Measurements from ENCODE around the gene TBC1D14. TPM values are rescaled to one million over a fixed set of nuclear protein-coding genes. Genes with fewer than 3 reads are reported as not detected.
"Not testable (repeated sequence)": the region's sequence is repeated elsewhere in the genome, so short reads cannot be mapped to it uniquely, and the experiment has no call there.

The TBC1D14 gene
- total RNA-seq, 2 donors from 2014 or later: 43.2 to 46.6 TPM

- no peak overlapping the region for H3K4me3 ChIP-seq
- H3K27me3 ChIP-seq: no peaks in the 10 kb centered on the region
- H3K27ac ChIP-seq: no peak overlapping the region
- no peaks in the 10 kb centered on the region for H3K9me3 ChIP-seq
- H3K36me3 ChIP-seq: no peaks in the 10 kb centered on the region
- DNase-seq: no peak
- intact Hi-C loops (cut with DNase I): no loop called here
- TF ChIP-seq CTCF (IDR thresholded peaks at IDR 0.05): no peak
- H3K4me1 ChIP-seq: no peaks in the 10 kb centered on the region
- no peak overlapping the region for H3K9ac ChIP-seq (ENCODE audit: low read depth in 2 of 2, low read length in 2 of 2)
These were observed 168.4 kb downstream of the TBC1D14 start for GRCh38 chr4:7078025-7078424.

GRCh38 chr4:7079483-7079882 is 169.9 kb downstream of the TBC1D14 start:
- DNase-seq; intact Hi-C loops (cut with DNase I); H3K36me3 ChIP-seq; H3K9me3 ChIP-seq; H3K4me1 ChIP-seq; H3K4me3 ChIP-seq; H3K27me3 ChIP-seq; H3K9ac ChIP-seq (ENCODE audit: low read depth in 2 of 2, low read length in 2 of 2); H3K27ac ChIP-seq: not testable (repeated sequence)

GRCh38 chr4:7079909-7080308 is 170.3 kb downstream of the TBC1D14 start:
- H3K4me1 ChIP-seq; H3K27me3 ChIP-seq; DNase-seq; intact Hi-C loops (cut with DNase I); H3K4me3 ChIP-seq; H3K9ac ChIP-seq (ENCODE audit: low read depth in 2 of 2, low read length in 2 of 2); H3K36me3 ChIP-seq; H3K27ac ChIP-seq; H3K9me3 ChIP-seq: not testable (repeated sequence)

Other genes with a start within 250 kb of the TBC1D14 start
- gene S100P, start 215.9 kb upstream of the TBC1D14 start, total RNA-seq: 100 to 1,000 TPM; 137 to 547 TPM
- gene MRFAP1L1, start 200.0 kb upstream of the TBC1D14 start, total RNA-seq: 10 to 100 TPM; 33.6 to 37.4 TPM
- gene BLOC1S4, start 193.7 kb upstream of the TBC1D14 start, total RNA-seq: 10 to 100 TPM; 14.4 to 16.4 TPM
- gene KIAA0232, start 127.1 kb upstream of the TBC1D14 start, total RNA-seq: 10 to 100 TPM; 20.8 to 32.8 TPM
- gene TADA2B, start 133.5 kb downstream of the TBC1D14 start, total RNA-seq: 10 to 100 TPM; 24.0 to 27.2 TPM
- 10 to 100 TPM; 45.9 to 50.9 TPM for gene GRPEL1, start 158.2 kb downstream of the TBC1D14 start, total RNA-seq

All from colonic mucosa (tissue), 4 donors.